Measurements from ENCODE around the gene CHST11.
"Not testable (repeated sequence)": the region's sequence is repeated elsewhere in the genome, so short reads cannot be mapped to it uniquely, and the experiment has no call there.

The CHST11 gene

GRCh38 chr12:104565606-104566243 lies 109.0 kb downstream of the CHST11 start:
- DNase-seq (ENCODE audit: low read depth), result no peak

DNA sequence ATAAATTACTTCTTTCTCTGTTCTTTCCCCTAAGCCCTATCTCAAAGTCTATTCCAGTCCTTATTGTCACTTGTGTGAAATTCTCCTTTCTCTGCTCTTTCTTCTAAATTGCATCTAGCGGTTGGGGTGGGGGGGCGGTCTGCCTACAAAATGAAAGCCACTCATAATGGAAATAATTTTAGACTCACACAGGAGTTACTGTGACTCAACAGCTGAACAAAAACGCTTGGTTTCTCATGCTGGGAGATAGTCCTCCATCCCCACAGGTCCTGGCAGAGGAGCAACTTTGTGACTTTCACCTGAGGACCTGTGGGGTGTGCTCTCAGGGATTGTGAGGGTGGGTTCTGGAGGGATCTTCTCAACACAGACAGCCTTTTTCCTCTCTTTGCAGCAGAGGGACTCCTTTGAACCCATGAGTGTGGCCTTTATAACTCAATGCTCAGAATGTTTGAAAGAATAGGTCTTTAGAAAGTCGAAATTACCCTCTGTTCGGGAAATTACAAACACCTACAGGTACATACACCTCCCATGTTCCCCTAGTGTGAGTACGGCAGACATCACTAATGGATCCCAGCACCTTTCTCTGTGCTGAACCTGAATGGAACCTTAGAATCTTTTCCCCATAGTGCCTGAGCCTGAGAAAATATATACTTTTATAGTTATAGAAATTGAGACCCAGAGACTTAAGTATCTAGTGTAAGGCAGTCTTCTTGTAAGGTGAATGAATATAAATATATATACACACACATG lies 109.7 kb downstream of the CHST11 start:
- DNase-seq (ENCODE audit: low read depth), result no peak

- no peak for DNase-seq (ENCODE audit: low read depth)
Measured at GRCh38 chr12:104567832-104568486, 111.2 kb downstream of the CHST11 start.

GRCh38 chr12:104568487-104568868 lies 111.7 kb downstream of the CHST11 start:
- DNase-seq (ENCODE audit: low read depth), result no peak

GRCh38 chr12:104568935-104569334 lies 112.2 kb downstream of the CHST11 start:
- DNase-seq (ENCODE audit: low read depth), result no peak

GRCh38 chr12:104569346-104570173 lies 112.8 kb downstream of the CHST11 start:
- DNase-seq (ENCODE audit: low read depth), result no peak

- no peak for DNase-seq (ENCODE audit: low read depth)
Measured at GRCh38 chr12:104570174-104570907, 113.6 kb downstream of the CHST11 start.

GRCh38 chr12:104571328-104571727 lies 114.6 kb downstream of the CHST11 start:
- no peak for DNase-seq (ENCODE audit: low read depth)

GRCh38 chr12:104574353-104574752 lies 117.6 kb downstream of the CHST11 start:
- not testable (repeated sequence) for DNase-seq (ENCODE audit: low read depth)

DNA sequence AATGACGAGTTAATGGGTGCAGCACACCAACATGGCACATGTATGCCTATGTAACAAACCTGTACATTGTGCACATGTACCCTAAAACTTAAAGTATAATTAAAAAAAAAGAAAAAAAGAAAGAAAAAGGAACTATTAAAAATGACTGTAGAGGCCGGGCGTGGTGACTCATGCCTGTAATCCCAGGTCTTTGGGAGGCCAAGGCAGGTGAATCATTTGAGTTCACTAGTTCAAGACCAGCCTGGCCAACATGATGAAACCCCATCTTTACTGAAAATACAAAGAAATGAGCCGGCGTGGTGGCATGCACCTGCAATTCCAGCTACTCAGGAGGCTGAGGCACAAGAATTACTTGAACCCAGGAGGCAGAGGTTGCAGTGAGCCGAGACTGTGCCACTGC lies 118.0 kb downstream of the CHST11 start:
- not testable (repeated sequence) for DNase-seq (ENCODE audit: low read depth)

GRCh38 chr12:104575442-104576186 lies 118.9 kb downstream of the CHST11 start:
- no peak for DNase-seq (ENCODE audit: low read depth)

DNA sequence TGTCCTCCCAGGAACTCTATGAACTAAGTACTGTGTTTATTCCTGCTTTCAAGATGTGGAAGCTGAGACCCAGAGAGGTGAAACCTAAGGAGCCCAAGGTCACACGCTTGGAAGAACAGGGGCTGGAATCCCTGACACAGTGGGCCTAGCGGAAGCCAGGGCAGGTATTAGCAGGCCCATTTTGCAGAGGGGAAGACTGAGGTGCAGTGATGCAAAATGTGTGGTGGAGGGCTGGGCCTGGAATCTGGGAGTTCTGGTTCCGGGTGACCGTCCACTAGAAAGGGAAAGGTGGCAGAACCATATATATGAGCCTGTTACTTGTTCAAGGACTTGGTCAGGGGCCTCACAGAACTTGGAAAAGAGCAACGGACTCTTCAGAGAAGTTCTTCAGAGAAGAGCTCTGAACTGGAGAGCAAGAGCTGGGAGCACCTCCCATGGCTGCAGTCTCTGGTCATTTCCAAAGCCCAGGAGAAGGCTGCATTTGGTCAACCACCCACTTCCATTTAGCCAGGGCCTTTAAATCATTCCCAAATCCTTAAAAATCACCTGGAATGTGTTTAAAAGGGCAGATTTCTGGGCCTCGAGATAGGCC lies 119.5 kb downstream of the CHST11 start:
- no peak for DNase-seq (ENCODE audit: low read depth)

DNA sequence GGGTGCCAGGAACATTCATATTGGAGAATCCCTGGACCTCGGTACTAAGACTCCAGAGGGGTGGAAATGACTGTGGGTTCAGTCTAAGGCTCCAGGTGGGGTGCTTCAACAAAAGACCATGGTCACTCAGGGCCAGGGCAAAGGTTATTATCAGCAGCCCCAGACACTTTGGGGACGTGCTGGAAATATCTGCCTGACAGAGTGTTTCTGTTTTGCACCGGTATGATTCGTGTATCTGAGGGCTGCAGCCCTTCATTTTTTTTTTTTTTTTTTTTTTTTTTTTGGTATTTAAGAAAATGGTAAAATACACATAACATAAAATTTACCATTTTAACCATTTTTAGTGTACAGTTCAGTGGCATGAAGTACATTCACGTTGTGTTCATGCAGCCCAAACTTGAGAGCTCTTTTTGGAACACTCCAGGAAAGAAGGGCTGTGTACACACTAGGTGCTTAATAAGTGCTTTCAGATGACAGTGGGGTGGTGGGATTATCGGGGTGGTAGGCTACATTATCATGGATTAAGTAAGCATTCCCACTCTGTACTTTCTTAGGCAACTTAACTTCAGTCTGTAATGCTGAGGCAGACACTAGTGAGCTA lies 120.3 kb downstream of the CHST11 start:
- no peak for DNase-seq (ENCODE audit: low read depth)

- DNase-seq (ENCODE audit: low read depth), result no peak
Measured at GRCh38 chr12:104577581-104577981, 120.8 kb downstream of the CHST11 start.

DNA sequence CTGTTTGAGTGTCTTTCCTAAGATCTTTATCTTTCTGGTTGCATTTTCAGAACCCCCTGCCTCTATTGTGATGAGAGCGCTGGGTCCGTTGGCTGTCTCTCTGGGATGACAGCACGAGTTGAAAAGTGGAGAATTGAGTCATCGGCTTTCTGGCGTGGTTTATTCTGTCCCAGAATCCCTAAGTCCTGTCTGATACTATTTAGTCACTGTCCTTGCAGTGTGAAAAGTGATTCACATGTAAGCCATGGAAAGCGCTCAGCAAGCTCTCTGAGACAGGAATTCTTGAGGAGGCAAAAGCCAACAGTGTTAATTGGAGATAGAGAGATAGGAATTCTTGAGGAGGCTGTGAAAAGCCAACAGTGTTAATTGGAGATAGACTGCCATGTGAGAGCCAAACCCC lies 121.7 kb downstream of the CHST11 start:
- no peak for DNase-seq (ENCODE audit: low read depth)

DNA sequence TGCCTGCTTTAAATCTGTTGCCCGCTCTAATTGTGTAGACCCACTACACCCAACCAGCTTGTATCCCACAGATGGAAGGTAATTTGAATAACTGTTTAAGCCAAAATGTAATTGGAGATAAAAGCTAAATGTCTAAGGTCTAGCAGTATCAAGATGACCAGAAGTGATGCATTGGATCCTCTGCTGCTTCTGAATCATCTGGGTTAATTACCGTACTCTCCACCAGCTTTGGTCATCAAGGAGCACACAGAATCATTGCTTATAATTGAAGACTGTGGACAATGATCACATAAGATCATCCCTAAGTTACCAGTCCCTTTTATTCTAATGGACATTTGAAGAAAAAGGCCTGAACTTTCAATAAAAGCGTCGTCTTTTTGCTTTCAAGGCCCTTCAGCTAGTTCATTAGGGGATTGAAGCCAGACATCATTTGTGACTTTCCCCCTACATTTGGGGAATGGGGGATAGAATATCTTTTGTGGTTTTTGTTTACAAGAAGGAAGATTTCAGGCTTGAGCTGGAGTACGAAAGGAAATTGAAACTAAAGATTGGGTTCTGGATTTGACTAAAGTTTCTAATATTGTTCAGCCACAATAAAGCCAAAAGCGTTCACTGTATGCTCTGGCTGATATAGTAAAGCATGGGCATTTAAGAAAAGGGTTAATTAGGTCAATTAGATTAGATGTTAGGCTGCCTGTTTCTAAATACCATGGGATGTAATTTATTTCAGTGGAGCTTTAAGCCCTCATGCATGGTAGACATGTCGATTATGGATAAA lies 123.2 kb downstream of the CHST11 start:
- no peak for DNase-seq (ENCODE audit: low read depth)

- DNase-seq (ENCODE audit: low read depth), result no peak
Measured at GRCh38 chr12:104581005-104581570, 124.3 kb downstream of the CHST11 start.

GRCh38 chr12:104582739-104583138 lies 126.0 kb downstream of the CHST11 start:
- no peak for DNase-seq (ENCODE audit: low read depth)

GRCh38 chr12:104583301-104583700 lies 126.6 kb downstream of the CHST11 start:
- DNase-seq (ENCODE audit: low read depth), result no peak

Measured in fibroblast of the conjunctiva (primary cell).